Upper lobe of left lung (tissue), 4 donors: ENCODE measurements around the gene CDKAL1.
"Not testable (repeated sequence)": the region's sequence is repeated elsewhere in the genome, so short reads cannot be mapped to it uniquely, and the experiment has no call there.

Experiments
- CTCF ChIP-seq, 6 experiments: fragments of 450-650 bp in 4 of 6; fragments of 200-600 bp in 2 of 6; sonication (generic) in 2 of 6; IDR thresholded peaks; one replicate each; pipeline ENCODE4 v1.5.1; 2016 to 2019; ENCODE audit warnings: antibody characterized with exemption in 6 of 6
- POLR2A ChIP-seq, 4 donors: fragments of 450-650 bp; IDR thresholded peaks; one replicate each; pipeline ENCODE4 v1.5.1; 2016 to 2017; ENCODE audit warnings: antibody characterized with exemption in 4 of 4, mild to moderate bottlenecking in 2 of 4
- POLR2AphosphoS5 ChIP-seq, 2 donors: sonication (generic); formaldehyde crosslinking; IDR thresholded peaks; one replicate each; pipeline ENCODE4 v1.5.1; 2017; ENCODE audit warnings: antibody characterized with exemption in 2 of 2

DNA sequence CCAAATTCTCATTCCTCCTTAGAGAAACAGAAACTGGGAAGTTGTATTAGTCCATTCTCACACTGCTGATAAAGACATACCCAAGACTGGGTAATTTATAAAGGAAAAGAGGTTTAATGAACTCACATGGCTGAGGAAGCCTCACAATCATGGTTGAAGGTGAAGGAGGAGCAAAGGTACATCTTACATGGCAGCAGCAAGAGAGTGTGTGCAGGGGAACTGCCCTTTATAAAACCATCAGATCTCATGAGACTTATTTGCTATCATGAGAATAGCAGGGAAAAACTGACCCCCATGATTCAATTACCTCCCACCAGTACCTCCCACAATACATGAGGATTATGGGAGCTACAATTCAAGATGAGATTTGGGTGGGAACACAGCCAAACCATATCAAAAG is 720.2 kb downstream of the CDKAL1 start:
- not testable (repeated sequence) for TF ChIP-seq CTCF, POLR2AphosphoS5, POLR2A (IDR thresholded peaks at IDR 0.05)
